Measurements from ENCODE around the gene TRAPPC8. TPM values are rescaled to one million over a fixed set of nuclear protein-coding genes. Genes with fewer than 3 reads are reported as not detected.
"Not testable (repeated sequence)": the region's sequence is repeated elsewhere in the genome, so short reads cannot be mapped to it uniquely, and the experiment has no call there.

The TRAPPC8 gene
- polyA plus RNA-seq, 5 donors: 39.5 to 57.0 (median 52.4) TPM

GRCh38 chr18:31799257-31799656 is 143.7 kb downstream of the TRAPPC8 start:
- DNase-seq: not testable (repeated sequence)

GRCh38 chr18:31798399-31798798 is 144.5 kb downstream of the TRAPPC8 start:
- DNase-seq: no peak

GRCh38 chr18:31795747-31796146 is 147.2 kb downstream of the TRAPPC8 start:
- DNase-seq: no peak

- DNase-seq: no peak
Measured at GRCh38 chr18:31793531-31793930, 149.4 kb downstream of the TRAPPC8 start.

- no peak for DNase-seq
Measured at GRCh38 chr18:31792580-31792911, 150.4 kb downstream of the TRAPPC8 start.

- no peak for DNase-seq
Measured at GRCh38 chr18:31791817-31792579, 150.9 kb downstream of the TRAPPC8 start.

- DNase-seq: no peak
Measured at GRCh38 chr18:31789409-31789808, 153.5 kb downstream of the TRAPPC8 start.

GRCh38 chr18:31783059-31783458 is 159.9 kb downstream of the TRAPPC8 start:
- no peak for DNase-seq

Other genes starting within 250 kb of the TRAPPC8 start
- gene SLC25A52, start 182.2 kb downstream of the TRAPPC8 start, polyA plus RNA-seq (ENCODE audit: insufficient read depth in 1 of 5, insufficient read length in 5 of 5, low replicate concordance in 1 of 5): under 1 TPM in 4 of 5 donors, not detected in 1; 0.19 to 0.35 (median 0.28) TPM
- gene RNF125, start 75.7 kb upstream of the TRAPPC8 start, polyA plus RNA-seq (ENCODE audit: insufficient read depth in 1 of 5, insufficient read length in 5 of 5, low replicate concordance in 1 of 5): 1 to 10 TPM; 6.6 to 8.6 (median 7.8) TPM
- 10 to 100 TPM; 39.5 to 59.2 (median 54.6) TPM for gene RNF138, start 148.7 kb upstream of the TRAPPC8 start, polyA plus RNA-seq (ENCODE audit: insufficient read depth in 1 of 5, insufficient read length in 5 of 5, low replicate concordance in 1 of 5)
- under 1 TPM; 0.09 to 0.46 (median 0.10) TPM for gene MEP1B, start 246.9 kb upstream of the TRAPPC8 start, polyA plus RNA-seq (ENCODE audit: insufficient read depth in 1 of 5, insufficient read length in 5 of 5, low replicate concordance in 1 of 5)

Data from right lung (tissue), 5 donors.